Measurements from ENCODE around the gene ADCK2.

- TF ChIP-seq CTCF (IDR thresholded peaks at IDR 0.05; ENCODE audit: low read depth, low read length, missing input control) (no peak), REST (IDR thresholded peaks at IDR 0.05) (no peak), GABPA (IDR thresholded peaks at IDR 0.05 in 1 of 2, conservative IDR thresholded peaks at IDR 0.05 in 1 of 2) (no peak), YY1 (IDR thresholded peaks at IDR 0.05) (no peak), RAD21 (IDR thresholded peaks at IDR 0.05) (no peak), TAF1 (conservative IDR thresholded peaks at IDR 0.05) (no peak)
Observed at GRCh38 chr7:140734729-140735128, 62.0 kb downstream of the ADCK2 start.

All from liver (tissue), 3 donors.